ENCODE measurements around the gene CBX4.
A peak's percentile ranks its signal among the peaks of the same experiment; 100 is the strongest.

CBX4 gene

GRCh38 chr17:79832218-79833109 is 6.8 kb downstream of the CBX4 start:
- H3K4me3 ChIP-seq (replicated peaks in 1 of 2; ENCODE audit: low read depth in 2 of 2, low read length in 2 of 2): no peak overlapping the region
- no peak for TF ChIP-seq CTCF (IDR thresholded peaks at IDR 0.05; ENCODE audit: low read depth, low read length)
- no peak for DNase-seq (ENCODE audit: low read depth in 2 of 2)

- DNase-seq (ENCODE audit: low read depth in 2 of 2): peak in 1 of 2 donors; percentile 55
- H3K4me3 ChIP-seq (replicated peaks in 1 of 2; ENCODE audit: low read depth in 2 of 2, low read length in 2 of 2): no peak overlapping the region
- no peak for TF ChIP-seq CTCF (IDR thresholded peaks at IDR 0.05; ENCODE audit: low read depth, low read length)
Measured at GRCh38 chr17:79831265-79832217, 7.7 kb downstream of the CBX4 start.

GRCh38 chr17:79830763-79831264 is 8.4 kb downstream of the CBX4 start:
- no peak for DNase-seq (ENCODE audit: low read depth in 2 of 2)
- TF ChIP-seq CTCF (IDR thresholded peaks at IDR 0.05; ENCODE audit: low read depth, low read length): no peak
- H3K4me3 ChIP-seq (replicated peaks in 1 of 2; ENCODE audit: low read depth in 2 of 2, low read length in 2 of 2): no peak overlapping the region

- no peak overlapping the region for H3K4me3 ChIP-seq (replicated peaks in 1 of 2; ENCODE audit: low read depth in 2 of 2, low read length in 2 of 2)
- DNase-seq (ENCODE audit: low read depth in 2 of 2): no peak
- no peak for TF ChIP-seq CTCF (IDR thresholded peaks at IDR 0.05; ENCODE audit: low read depth, low read length)
Measured at GRCh38 chr17:79830303-79830702, 8.9 kb downstream of the CBX4 start.

GRCh38 chr17:79829457-79829856 is 9.8 kb downstream of the CBX4 start:
- no peak for TF ChIP-seq CTCF (IDR thresholded peaks at IDR 0.05; ENCODE audit: low read depth, low read length)
- no peak for DNase-seq (ENCODE audit: low read depth in 2 of 2)
- no peak overlapping the region for H3K4me3 ChIP-seq (replicated peaks in 1 of 2; ENCODE audit: low read depth in 2 of 2, low read length in 2 of 2)

- no peak for DNase-seq (ENCODE audit: low read depth in 2 of 2)
- no peak overlapping the region for H3K4me3 ChIP-seq (replicated peaks in 1 of 2; ENCODE audit: low read depth in 2 of 2, low read length in 2 of 2)
- TF ChIP-seq CTCF (IDR thresholded peaks at IDR 0.05; ENCODE audit: low read depth, low read length): no peak
Measured at GRCh38 chr17:79829004-79829403, 10.2 kb downstream of the CBX4 start.

All from cardiac fibroblast (primary cell).